ENCODE measurements around the gene ACAP3. TPM values are rescaled to one million over a fixed set of nuclear protein-coding genes. Genes with fewer than 3 reads are reported as not detected.

Gene ACAP3
- total and polyA plus RNA-seq, 2 donors (not counting 3 experiments of a cell fraction or from before 2014, with no cell fraction given) = 27.8 to 39.0 TPM

- peaks cover 2% of the 10 kb centered on the region for H3K4me1 ChIP-seq (ENCODE audit: control insufficient read depth, extremely low read depth, insufficient read depth, low read length)
- H3K36me3 ChIP-seq (ENCODE audit: control insufficient read depth in 2 of 2, extremely low read depth in 1 of 2, insufficient read depth in 2 of 2, low read length in 2 of 2) = peaks cover 0 to 17% of the 10 kb centered on the region in 2 experiments
- peaks cover 21% of the 10 kb centered on the region for H3K79me2 ChIP-seq (ENCODE audit: control insufficient read depth, insufficient read depth, low read length)
- FAIRE-seq (no peak), DNase-seq (ENCODE audit: low read depth, low spot score) (no peak)
- no peak overlapping the region for H2AFZ ChIP-seq (ENCODE audit: low read depth, low read length)
- H3K27me3 ChIP-seq (ENCODE audit: control insufficient read depth in 2 of 2, insufficient read depth in 2 of 2, low read length in 2 of 2) = no peaks in the 10 kb centered on the region
- intact Hi-C loops (cut with micrococcal nuclease) (no loop called here), dilution Hi-C loops (cut with MboI; ENCODE audit: extremely low pct_ligation_motif_present, low sequenced_read_pairs) (no loop called here)
- POLR2A ChIA-PET = no interaction called here
- CTCF ChIA-PET = no interaction called here
- H3K9me3 ChIP-seq (replicated peaks; ENCODE audit: control insufficient read depth, insufficient read depth, low read length) = no peaks in the 10 kb centered on the region
- H3K27ac ChIP-seq (ENCODE audit: insufficient read depth, low read depth, low read length) = no peak overlapping the region
- H4K20me1 ChIP-seq (replicated peaks; ENCODE audit: control insufficient read depth, extremely low read depth, insufficient read depth, low read length) = no peaks in the 10 kb centered on the region
- no peaks in the 10 kb centered on the region for H3K9me1 ChIP-seq (replicated peaks; ENCODE audit: control insufficient read depth, extremely low read depth, insufficient read depth, low read length)
- no peak overlapping the region for H3K4me2 ChIP-seq (ENCODE audit: insufficient read depth, low read length)
- TF ChIP-seq JUN (IDR thresholded peaks at IDR 0.05; ENCODE audit: borderline replicate concordance, insufficient read depth, insufficient read length, low read depth) (no peak), EZH2 (IDR thresholded peaks at IDR 0.05; ENCODE audit: borderline replicate concordance, low read depth, low read length, severe bottlenecking) (no peak), GATA2 (IDR thresholded peaks at IDR 0.05; ENCODE audit: insufficient read depth, insufficient read length, low read depth, low read length) (no peak), MAX (IDR thresholded peaks at IDR 0.05; ENCODE audit: insufficient read depth, insufficient read length) (no peak), POLR2A (IDR thresholded peaks at IDR 0.05; ENCODE audit: low read depth, low read length) (no peak), FOS (IDR thresholded peaks at IDR 0.05; ENCODE audit: borderline replicate concordance, insufficient read depth, low read length) (no peak), CTCF (IDR thresholded peaks at IDR 0.05; ENCODE audit: extremely low read depth in 1 of 2, insufficient read depth in 1 of 2, low read depth in 1 of 2, low read length in 2 of 2) (no peak), MYC (IDR thresholded peaks at IDR 0.05; ENCODE audit: low read depth, low read length) (no peak), POLR2AphosphoS5 (IDR thresholded peaks at IDR 0.05; ENCODE audit: insufficient read depth, low read depth, low read length) (no peak)
- no peak overlapping the region for H3K4me3 ChIP-seq (replicated peaks in 1 of 3; ENCODE audit: insufficient read depth in 1 of 3, low read depth in 1 of 3, low read length in 3 of 3)
- BruUV-seq (replicated peaks) = no TSS peak
- no peak overlapping the region for H3K9ac ChIP-seq (replicated peaks; ENCODE audit: extremely low read depth, insufficient read depth, low read length)
Observed at GRCh38 chr1:1342584-1343115, 34.9 kb upstream of the ACAP3 start.

All from endothelial cell of umbilical vein (primary cell).